HepG2 (cell line): ENCODE measurements around the gene ASTE1. TPM values are rescaled to one million over a fixed set of nuclear protein-coding genes. Genes with fewer than 3 reads are reported as not detected.

Source experiments
- AGO2 ChIP-seq: fragments of 200-400 bp; formaldehyde crosslinking; optimal IDR thresholded peaks from 2 replicates; pipeline ENCODE3; 2017; ENCODE audit warnings: mild to moderate bottlenecking, low read depth, low read length, moderate library complexity
- BHLHE40 ChIP-seq: IDR thresholded peaks from 2 replicates; pipeline ENCODE4 v1.6.1; 2011; ENCODE audit warnings: low read length, improper control_type of control experiment
- CAMTA2 ChIP-seq: sonication (generic); formaldehyde crosslinking; IDR thresholded peaks from 2 replicates; pipeline ENCODE4 v1.4.0; 2020; ENCODE audit warnings: mild to moderate bottlenecking, missing genetic modification reagents, borderline replicate concordance
- GATA4 ChIP-seq: sonication (generic); IDR thresholded peaks from 2 replicates; pipeline ENCODE4 v1.6.1; 2016; ENCODE audit warnings: antibody characterized with exemption, low read depth, borderline replicate concordance
- HNRNPUL1 ChIP-seq: fragments of 200-400 bp; formaldehyde crosslinking; IDR thresholded peaks from 2 replicates; pipeline ENCODE4 v1.6.1; 2017; ENCODE audit warnings: low read depth, mild to moderate bottlenecking, low read length, moderate library complexity
- KAT2B ChIP-seq: fragments of 150-350 bp; IDR thresholded peaks from 2 replicates; pipeline ENCODE4 v1.6.1; 2014; ENCODE audit warnings: low read depth, low read length, borderline replicate concordance
- ZBTB1 ChIP-seq: sonication (generic); formaldehyde crosslinking; IDR thresholded peaks from 2 replicates; pipeline ENCODE4 v1.4.0; 2020; ENCODE audit warnings: missing genetic modification reagents, borderline replicate concordance
- ZIK1 ChIP-seq: sonication (generic); formaldehyde crosslinking; IDR thresholded peaks from 2 replicates; pipeline ENCODE4 v1.5.0; 2020; ENCODE audit warnings: mild to moderate bottlenecking, low read depth, missing genetic modification reagents, borderline replicate concordance
- ZNF3 ChIP-seq: IDR thresholded peaks from 2 replicates; pipeline ENCODE4 v1.7.0; 2017; ENCODE audit warnings: inconsistent platforms
- ZNF382 ChIP-seq: sonication (generic); formaldehyde crosslinking; IDR thresholded peaks from 2 replicates; pipeline ENCODE4 v1.5.0; 2020; ENCODE audit warnings: missing genetic modification reagents, mild to moderate bottlenecking, borderline replicate concordance
- ZNF383 ChIP-seq: sonication (generic); formaldehyde crosslinking; IDR thresholded peaks from 2 replicates; pipeline ENCODE4 v1.4.0; 2020; ENCODE audit warnings: missing genetic modification reagents, mild to moderate bottlenecking, borderline replicate concordance
- ZNF501 ChIP-seq: sonication (generic); formaldehyde crosslinking; IDR thresholded peaks from 2 replicates; pipeline ENCODE4 v1.5.1; 2020; ENCODE audit warnings: mild to moderate bottlenecking, moderate library complexity, missing genetic modification reagents
- ZNF556 ChIP-seq: sonication (generic); formaldehyde crosslinking; IDR thresholded peaks from 2 replicates; pipeline ENCODE4 v1.4.0; 2020; ENCODE audit warnings: mild to moderate bottlenecking, missing genetic modification reagents, borderline replicate concordance
- ZNF75D ChIP-seq: sonication (generic); formaldehyde crosslinking; IDR thresholded peaks from 2 replicates; pipeline ENCODE4 v1.8.1; 2023; ENCODE audit warnings: missing genetic modification reagents, mild to moderate bottlenecking, borderline replicate concordance
- ZNF768 ChIP-seq: sonication (generic); formaldehyde crosslinking; IDR thresholded peaks from 2 replicates; pipeline ENCODE4 v1.4.0; 2020; ENCODE audit warnings: missing genetic modification reagents
- ZNF83 ChIP-seq: sonication (generic); formaldehyde crosslinking; IDR thresholded peaks from 2 replicates; pipeline ENCODE4 v1.4.0; 2020; ENCODE audit warnings: missing genetic modification reagents, mild to moderate bottlenecking, borderline replicate concordance
- ZNF891 ChIP-seq: sonication (generic); formaldehyde crosslinking; IDR thresholded peaks from 2 replicates; pipeline ENCODE4 v1.5.0; 2020; ENCODE audit warnings: mild to moderate bottlenecking, missing genetic modification reagents
- polyA plus RNA-seq, 8 experiments: library from polyadenylated mRNA; depleted of rRNA in 3 of 8; stranded (reverse) in 7 of 8; unstranded in 1 of 8; fragments of >200 nt; fragmentation: Illumina TruSeq in 4 of 8; extraction: Trizol in 4 of 8; gene quantifications; 2 replicates each; pipeline versions ENCODE4 v1.2.1 to v1.2.3, GENCODE V29; 2011 to 2016; ENCODE audit warnings: low read depth in 4 of 8, missing spikeins in 1 of 8, mixed read lengths in 1 of 8; ENCODE audit not compliant: insufficient read depth in 1 of 8
- total RNA-seq, 5 experiments: library from RNA; depleted of rRNA; stranded (reverse); fragments of >200 nt; fragmentation: Illumina TruSeq; extraction: Trizol; gene quantifications; 2 replicates each; pipeline ENCODE4 v1.2.3, GENCODE V29; 2016; ENCODE audit warnings: low read depth in 1 of 5
- TF ChIP-seq, protein P1 (sequence below): sonication (generic); formaldehyde crosslinking; IDR thresholded peaks from 2 replicates; pipeline ENCODE4 v1.5.0; 2020; ENCODE audit warnings: mild to moderate bottlenecking, missing genetic modification reagents
- TF ChIP-seq, protein P2 (sequence below): sonication (generic); formaldehyde crosslinking; IDR thresholded peaks from 2 replicates; pipeline ENCODE4 v1.8.1; 2022; ENCODE audit warnings: mild to moderate bottlenecking, missing genetic modification reagents
- TF ChIP-seq, protein P3 (sequence below): sonication (generic); formaldehyde crosslinking; IDR thresholded peaks from 2 replicates; pipeline ENCODE4 v1.9.0; 2021; ENCODE audit warnings: missing genetic modification reagents, borderline replicate concordance
- TF ChIP-seq, protein P4 (sequence below): sonication (generic); formaldehyde crosslinking; IDR thresholded peaks from 2 replicates; pipeline ENCODE4 v1.4.0; 2020; ENCODE audit warnings: mild to moderate bottlenecking, missing genetic modification reagents

Gene ASTE1
- total and polyA plus RNA-seq, 2 of the 13 experiments (the other 11 are each of a cell fraction or from before 2014, with no cell fraction given), result 4.0 to 7.9 TPM

DNA sequence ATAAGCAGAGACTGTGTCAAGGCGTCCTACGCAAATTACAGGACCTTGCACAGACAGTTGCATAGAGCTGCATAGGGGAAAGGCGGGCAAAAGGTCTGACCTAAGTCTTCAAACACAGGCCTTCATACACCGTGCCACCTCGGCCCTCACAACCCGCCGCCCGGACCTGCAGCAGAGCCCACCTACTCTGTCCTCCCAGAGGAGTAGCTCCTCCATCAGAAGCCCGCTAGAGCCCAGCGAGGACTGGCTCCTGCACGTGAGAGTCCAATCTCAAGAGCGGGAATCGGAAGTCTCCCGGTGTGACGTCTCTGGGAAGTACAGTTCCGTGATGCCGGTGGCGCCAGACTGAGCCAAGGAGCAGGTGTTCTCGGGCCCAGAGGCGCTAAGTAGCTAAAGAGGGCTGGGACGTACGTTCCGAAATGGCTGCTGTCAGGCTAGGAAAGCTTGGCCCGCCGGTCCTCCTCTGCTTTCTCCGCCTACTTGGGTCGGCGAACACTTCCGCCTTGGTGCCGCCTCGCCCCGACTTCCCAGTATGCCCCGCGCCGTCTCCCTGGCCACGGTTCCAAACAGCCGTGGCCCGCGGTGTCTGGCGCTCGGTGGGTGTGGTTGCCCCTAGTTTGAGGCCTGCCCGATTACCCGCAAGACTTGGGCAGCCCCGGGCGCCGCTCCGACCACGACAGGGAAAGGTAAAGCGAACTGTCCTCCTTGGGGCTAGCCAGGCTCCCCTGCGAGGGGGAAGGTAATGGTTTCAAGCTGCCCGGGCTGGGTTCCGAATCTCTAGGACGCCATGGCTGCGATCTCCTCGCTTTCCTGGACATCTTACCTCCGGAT is at the start of gene ASTE1, which contains the start of gene NEK11 (continued):
- TF ChIP-seq ZIK1 (CRISPR knock-in tag) (no peak; the same call in 1 of the 2 replicates), ZNF891 (CRISPR knock-in tag) (peak; percentile 68), ZNF3 (CRISPR knock-in tag) (no peak), AGO2 (peak; percentile 29), GATA4 (no peak), ZNF383 (CRISPR knock-in tag) (no peak), ZNF83 (CRISPR knock-in tag) (peak; percentile 53; the same call in 1 of the 2 replicates), ZNF75D (CRISPR knock-in tag) (no peak), CAMTA2 (CRISPR knock-in tag) (no peak), ZNF382 (CRISPR knock-in tag) (no peak), ZNF556 (CRISPR knock-in tag) (peak; percentile 91; the same call in 1 of the 2 replicates), KAT2B (no peak), ZBTB1 (no peak), ZNF768 (CRISPR knock-in tag) (peak; percentile 70), BHLHE40 (peak; percentile 83), ZNF501 (CRISPR knock-in tag) (peak; percentile 92), HNRNPUL1 (no peak)
- TF ChIP-seq, protein P1, sequence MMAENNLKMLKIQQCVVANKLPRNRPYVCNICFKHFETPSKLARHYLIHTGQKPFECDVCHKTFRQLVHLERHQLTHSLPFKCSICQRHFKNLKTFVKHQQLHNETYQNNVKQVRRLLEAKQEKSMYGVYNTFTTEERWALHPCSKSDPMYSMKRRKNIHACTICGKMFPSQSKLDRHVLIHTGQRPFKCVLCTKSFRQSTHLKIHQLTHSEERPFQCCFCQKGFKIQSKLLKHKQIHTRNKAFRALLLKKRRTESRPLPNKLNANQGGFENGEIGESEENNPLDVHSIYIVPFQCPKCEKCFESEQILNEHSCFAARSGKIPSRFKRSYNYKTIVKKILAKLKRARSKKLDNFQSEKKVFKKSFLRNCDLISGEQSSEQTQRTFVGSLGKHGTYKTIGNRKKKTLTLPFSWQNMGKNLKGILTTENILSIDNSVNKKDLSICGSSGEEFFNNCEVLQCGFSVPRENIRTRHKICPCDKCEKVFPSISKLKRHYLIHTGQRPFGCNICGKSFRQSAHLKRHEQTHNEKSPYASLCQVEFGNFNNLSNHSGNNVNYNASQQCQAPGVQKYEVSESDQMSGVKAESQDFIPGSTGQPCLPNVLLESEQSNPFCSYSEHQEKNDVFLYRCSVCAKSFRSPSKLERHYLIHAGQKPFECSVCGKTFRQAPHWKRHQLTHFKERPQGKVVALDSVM (CRISPR knock-in tag), result no peak
- TF ChIP-seq, protein P2, sequence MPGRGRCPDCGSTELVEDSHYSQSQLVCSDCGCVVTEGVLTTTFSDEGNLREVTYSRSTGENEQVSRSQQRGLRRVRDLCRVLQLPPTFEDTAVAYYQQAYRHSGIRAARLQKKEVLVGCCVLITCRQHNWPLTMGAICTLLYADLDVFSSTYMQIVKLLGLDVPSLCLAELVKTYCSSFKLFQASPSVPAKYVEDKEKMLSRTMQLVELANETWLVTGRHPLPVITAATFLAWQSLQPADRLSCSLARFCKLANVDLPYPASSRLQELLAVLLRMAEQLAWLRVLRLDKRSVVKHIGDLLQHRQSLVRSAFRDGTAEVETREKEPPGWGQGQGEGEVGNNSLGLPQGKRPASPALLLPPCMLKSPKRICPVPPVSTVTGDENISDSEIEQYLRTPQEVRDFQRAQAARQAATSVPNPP, result peak; percentile 79; the same call in 1 of the 2 replicates
- TF ChIP-seq, protein P3, sequence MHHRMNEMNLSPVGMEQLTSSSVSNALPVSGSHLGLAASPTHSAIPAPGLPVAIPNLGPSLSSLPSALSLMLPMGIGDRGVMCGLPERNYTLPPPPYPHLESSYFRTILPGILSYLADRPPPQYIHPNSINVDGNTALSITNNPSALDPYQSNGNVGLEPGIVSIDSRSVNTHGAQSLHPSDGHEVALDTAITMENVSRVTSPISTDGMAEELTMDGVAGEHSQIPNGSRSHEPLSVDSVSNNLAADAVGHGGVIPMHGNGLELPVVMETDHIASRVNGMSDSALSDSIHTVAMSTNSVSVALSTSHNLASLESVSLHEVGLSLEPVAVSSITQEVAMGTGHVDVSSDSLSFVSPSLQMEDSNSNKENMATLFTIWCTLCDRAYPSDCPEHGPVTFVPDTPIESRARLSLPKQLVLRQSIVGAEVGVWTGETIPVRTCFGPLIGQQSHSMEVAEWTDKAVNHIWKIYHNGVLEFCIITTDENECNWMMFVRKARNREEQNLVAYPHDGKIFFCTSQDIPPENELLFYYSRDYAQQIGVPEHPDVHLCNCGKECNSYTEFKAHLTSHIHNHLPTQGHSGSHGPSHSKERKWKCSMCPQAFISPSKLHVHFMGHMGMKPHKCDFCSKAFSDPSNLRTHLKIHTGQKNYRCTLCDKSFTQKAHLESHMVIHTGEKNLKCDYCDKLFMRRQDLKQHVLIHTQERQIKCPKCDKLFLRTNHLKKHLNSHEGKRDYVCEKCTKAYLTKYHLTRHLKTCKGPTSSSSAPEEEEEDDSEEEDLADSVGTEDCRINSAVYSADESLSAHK (CRISPR knock-in tag), result no peak
- TF ChIP-seq, protein P4, sequence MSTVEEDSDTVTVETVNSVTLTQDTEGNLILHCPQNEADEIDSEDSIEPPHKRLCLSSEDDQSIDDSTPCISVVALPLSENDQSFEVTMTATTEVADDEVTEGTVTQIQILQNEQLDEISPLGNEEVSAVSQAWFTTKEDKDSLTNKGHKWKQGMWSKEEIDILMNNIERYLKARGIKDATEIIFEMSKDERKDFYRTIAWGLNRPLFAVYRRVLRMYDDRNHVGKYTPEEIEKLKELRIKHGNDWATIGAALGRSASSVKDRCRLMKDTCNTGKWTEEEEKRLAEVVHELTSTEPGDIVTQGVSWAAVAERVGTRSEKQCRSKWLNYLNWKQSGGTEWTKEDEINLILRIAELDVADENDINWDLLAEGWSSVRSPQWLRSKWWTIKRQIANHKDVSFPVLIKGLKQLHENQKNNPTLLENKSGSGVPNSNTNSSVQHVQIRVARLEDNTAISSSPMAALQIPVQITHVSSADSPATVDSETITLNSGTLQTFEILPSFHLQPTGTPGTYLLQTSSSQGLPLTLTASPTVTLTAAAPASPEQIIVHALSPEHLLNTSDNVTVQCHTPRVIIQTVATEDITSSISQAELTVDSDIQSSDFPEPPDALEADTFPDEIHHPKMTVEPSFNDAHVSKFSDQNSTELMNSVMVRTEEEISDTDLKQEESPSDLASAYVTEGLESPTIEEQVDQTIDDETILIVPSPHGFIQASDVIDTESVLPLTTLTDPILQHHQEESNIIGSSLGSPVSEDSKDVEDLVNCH, result peak; percentile 80; the same call in 1 of the 2 replicates
